CD4-positive, alpha-beta T cell (primary cell): Measurements from ENCODE around the gene MS4A1. TPM values are rescaled to one million over a fixed set of nuclear protein-coding genes. Genes with fewer than 3 reads are reported as not detected.
"Not testable (repeated sequence)": the region's sequence is repeated elsewhere in the genome, so short reads cannot be mapped to it uniquely, and the experiment has no call there.

ENCODE experiments used
- ATAC-seq: fragments of 200-7000 bp; cut with Tn5 transposase; one replicate; pipeline ENCODE4 v1.10.0; 2022; ENCODE audit warnings: mild to moderate bottlenecking; ENCODE audit not compliant: poor library complexity
- CTCF ChIA-PET: fragments of 350-600 bp; sonication (Branson Sonifier 250); formaldehyde crosslinking; loops from one replicate; lab custom pipeline; 2021; ENCODE audit warnings: antibody characterized with exemption, inconsistent platforms; lab: Charles Lee
- POLR2A ChIA-PET: fragments of 350-600 bp; sonication (Branson Sonifier 250); formaldehyde crosslinking; loops from one replicate; lab custom pipeline; 2021; ENCODE audit warnings: antibody characterized with exemption, inconsistent platforms; lab: Charles Lee
- DNase-seq, 14 experiments: peaks; one replicate each; pipeline ENCODE4 v3.0.0-alpha.2; 2013 to 2020; ENCODE audit warnings: mixed read lengths in 2 of 14
- H3K27ac ChIP-seq, 2 donors: one replicate each; pipeline versions ENCODE4 v1.5.1 to v1.7.0; 2013; ENCODE audit warnings: low read length in 2 of 2, low read depth in 1 of 2, mild to moderate bottlenecking in 1 of 2
- H3K27me3 ChIP-seq, 2 experiments: 1 replicate in 1 of 2; 2 replicates in 1 of 2; pipeline versions ENCODE4 v1.6.1 to v1.7.0; 2013; ENCODE audit warnings: low read length in 2 of 2, control low read depth in 1 of 2, mild to moderate bottlenecking in 1 of 2, moderate library complexity in 1 of 2; ENCODE audit not compliant: insufficient read depth in 2 of 2, control insufficient read depth in 1 of 2
- H3K36me3 ChIP-seq: one replicate; pipeline ENCODE4 v1.6.1; 2013; ENCODE audit warnings: low read length, control low read depth; ENCODE audit not compliant: insufficient read depth
- H3K4me1 ChIP-seq: one replicate; pipeline ENCODE4 v1.6.1; 2013; ENCODE audit warnings: low read length, control low read depth; ENCODE audit not compliant: insufficient read depth
- H3K4me3 ChIP-seq: one replicate; pipeline ENCODE4 v1.5.1; 2013; ENCODE audit warnings: mild to moderate bottlenecking, low read length, moderate library complexity
- H3K9me3 ChIP-seq, 2 experiments: 1 replicate in 1 of 2; 2 replicates in 1 of 2; pipeline versions ENCODE4 v1.6.1 to v1.7.0; 2013; ENCODE audit warnings: low read length in 2 of 2, mild to moderate bottlenecking in 2 of 2, control low read depth in 1 of 2, moderate library complexity in 1 of 2; ENCODE audit not compliant: control insufficient read depth in 1 of 2, insufficient read depth in 1 of 2
- H3K27ac Mint-ChIP-seq: one replicate; pipeline ENCODE4 v1.8.0; 2020; ENCODE audit warnings: mixed read lengths
- H3K27me3 Mint-ChIP-seq: one replicate; pipeline ENCODE4 v1.8.0; 2021; ENCODE audit warnings: mixed read lengths
- H3K36me3 Mint-ChIP-seq: one replicate; pipeline ENCODE4 v1.8.0; 2021; ENCODE audit warnings: low read depth, mixed read lengths
- H3K4me1 Mint-ChIP-seq: one replicate; pipeline ENCODE4 v1.8.0; 2021; ENCODE audit warnings: low read depth, mixed read lengths
- H3K4me3 Mint-ChIP-seq: one replicate; pipeline ENCODE4 v1.8.0; 2020; ENCODE audit warnings: mild to moderate bottlenecking, mixed read lengths
- H3K9me3 Mint-ChIP-seq: one replicate; pipeline ENCODE4 v1.8.0; 2020; ENCODE audit warnings: mixed read lengths
- intact Hi-C, 2 experiments: fragments of 100-400 bp; cut with DNase I in 1 of 2; cut with micrococcal nuclease in 1 of 2; formaldehyde crosslinking; loops; one replicate each; pipeline versions ENCODE4 v1.15.1 to v1.9.0; 2023 to 2025; cut with DNase I, micrococcal nuclease
- total RNA-seq, 174 experiments: library from RNA in 2 of 174; stranded (reverse) in 2 of 174; gene quantifications; one replicate each; pipeline ENCODE4 v1.2.3 and lab custom pipeline; 2021 to 2026
- TF ChIP-seq, protein P1 (sequence below): fragments of 200-600 bp; IDR thresholded peaks from one replicate; pipeline ENCODE4 v1.8.0; 2022; ENCODE audit warnings: antibody characterized with exemption, mild to moderate bottlenecking

The MS4A1 gene
- total RNA-seq, 2 experiments from 2014 or later: 0.75 to 0.82 TPM

DNA sequence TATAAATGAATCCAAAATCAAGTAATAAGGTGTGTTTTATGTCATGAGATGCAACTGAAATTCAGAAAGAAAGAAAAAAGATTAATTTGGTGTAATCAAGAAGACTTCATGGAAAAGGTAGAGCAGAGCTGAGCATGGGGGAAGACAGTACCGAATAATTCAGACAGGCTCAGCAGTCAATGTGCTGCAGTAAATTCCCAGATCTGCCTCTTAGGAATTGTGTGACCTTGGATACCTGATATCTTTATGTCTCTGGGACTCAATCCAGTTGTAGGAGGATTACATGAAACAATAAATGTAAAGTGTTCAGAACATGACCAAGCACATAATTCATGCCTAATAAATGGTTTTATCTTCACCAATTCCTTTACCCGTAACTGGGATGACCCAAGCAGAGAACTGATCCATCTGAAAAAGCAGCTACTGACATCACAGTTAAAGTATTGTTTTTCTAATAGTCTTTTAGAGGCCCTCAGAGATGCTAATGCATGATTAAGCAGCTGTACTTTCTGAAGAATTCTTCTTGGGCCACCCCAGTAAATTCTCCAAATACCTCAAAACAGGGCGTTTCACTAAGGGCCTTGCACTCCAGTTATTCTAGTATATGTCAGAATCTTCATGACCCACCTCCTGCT, 44.7 kb downstream of the MS4A1 start:
- TF ChIP-seq, protein P1, sequence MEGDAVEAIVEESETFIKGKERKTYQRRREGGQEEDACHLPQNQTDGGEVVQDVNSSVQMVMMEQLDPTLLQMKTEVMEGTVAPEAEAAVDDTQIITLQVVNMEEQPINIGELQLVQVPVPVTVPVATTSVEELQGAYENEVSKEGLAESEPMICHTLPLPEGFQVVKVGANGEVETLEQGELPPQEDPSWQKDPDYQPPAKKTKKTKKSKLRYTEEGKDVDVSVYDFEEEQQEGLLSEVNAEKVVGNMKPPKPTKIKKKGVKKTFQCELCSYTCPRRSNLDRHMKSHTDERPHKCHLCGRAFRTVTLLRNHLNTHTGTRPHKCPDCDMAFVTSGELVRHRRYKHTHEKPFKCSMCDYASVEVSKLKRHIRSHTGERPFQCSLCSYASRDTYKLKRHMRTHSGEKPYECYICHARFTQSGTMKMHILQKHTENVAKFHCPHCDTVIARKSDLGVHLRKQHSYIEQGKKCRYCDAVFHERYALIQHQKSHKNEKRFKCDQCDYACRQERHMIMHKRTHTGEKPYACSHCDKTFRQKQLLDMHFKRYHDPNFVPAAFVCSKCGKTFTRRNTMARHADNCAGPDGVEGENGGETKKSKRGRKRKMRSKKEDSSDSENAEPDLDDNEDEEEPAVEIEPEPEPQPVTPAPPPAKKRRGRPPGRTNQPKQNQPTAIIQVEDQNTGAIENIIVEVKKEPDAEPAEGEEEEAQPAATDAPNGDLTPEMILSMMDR: no peak
- Mint-ChIP-seq H3K36me3 (no peaks in the 10 kb centered on the region), H3K9me3 (no peaks in the 10 kb centered on the region), H3K4me3 (no peak overlapping the region), H3K27me3 (peaks cover 4% of the 10 kb centered on the region), H3K4me1 (peaks cover 5% of the 10 kb centered on the region), H3K27ac (no peak overlapping the region)
- H3K27me3 ChIP-seq: peaks cover 0 to 3% of the 10 kb centered on the region in 2 experiments
- H3K36me3 ChIP-seq: no peaks in the 10 kb centered on the region
- H3K4me3 ChIP-seq: no peak overlapping the region
- ATAC-seq: no peak
- POLR2A ChIA-PET: no interaction called here
- no peak overlapping the region for H3K27ac ChIP-seq
- H3K9me3 ChIP-seq: no peaks in the 10 kb centered on the region
- CTCF ChIA-PET: no interaction called here
- H3K4me1 ChIP-seq: no peaks in the 10 kb centered on the region
- intact Hi-C loops: no loop called here
- DNase-seq: no peak

DNA sequence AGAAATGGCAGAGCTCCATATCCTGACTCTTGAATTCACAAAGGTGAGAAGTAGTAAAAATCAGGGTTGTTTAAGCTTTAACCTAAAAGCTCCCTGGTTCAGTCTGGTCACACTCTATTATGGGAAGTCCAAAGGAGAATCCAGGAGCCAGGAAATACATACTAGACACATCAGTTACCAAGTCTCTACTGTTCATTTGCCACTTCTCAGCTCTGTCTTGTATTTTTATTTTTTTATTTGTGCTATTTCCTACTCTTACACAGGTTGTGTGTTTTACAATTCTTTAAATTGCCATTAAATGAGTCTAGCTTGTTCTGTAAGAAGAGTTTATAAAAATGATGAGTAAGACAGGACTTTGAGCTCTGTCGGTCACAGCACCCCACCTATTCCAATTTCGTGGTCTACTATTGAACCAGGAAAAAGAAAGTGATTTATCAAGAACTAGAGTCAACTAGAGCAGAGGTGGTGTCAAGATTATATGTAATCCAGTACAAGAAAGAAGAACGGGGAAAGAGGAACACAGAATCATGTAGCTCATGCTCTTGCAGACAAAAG, 46.7 kb downstream of the MS4A1 start:
- Mint-ChIP-seq H3K4me1 (peaks cover 5% of the 10 kb centered on the region), H3K4me3 (no peak overlapping the region), H3K36me3 (no peaks in the 10 kb centered on the region), H3K27me3 (peaks cover 3% of the 10 kb centered on the region), H3K9me3 (no peaks in the 10 kb centered on the region), H3K27ac (no peak overlapping the region)
- DNase-seq (no peak), ATAC-seq (no peak)
- ChIA-PET CTCF (no interaction called here), POLR2A (no interaction called here)
- Histone ChIP-seq H3K4me1 (no peaks in the 10 kb centered on the region), H3K4me3 (no peak overlapping the region), H3K27me3 (peaks cover 0 to 3% of the 10 kb centered on the region in 2 experiments), H3K36me3 (no peaks in the 10 kb centered on the region), H3K9me3 (no peaks in the 10 kb centered on the region), H3K27ac (no peak overlapping the region)
- intact Hi-C loops: no loop called here
- TF ChIP-seq, protein P1: no peak

DNA sequence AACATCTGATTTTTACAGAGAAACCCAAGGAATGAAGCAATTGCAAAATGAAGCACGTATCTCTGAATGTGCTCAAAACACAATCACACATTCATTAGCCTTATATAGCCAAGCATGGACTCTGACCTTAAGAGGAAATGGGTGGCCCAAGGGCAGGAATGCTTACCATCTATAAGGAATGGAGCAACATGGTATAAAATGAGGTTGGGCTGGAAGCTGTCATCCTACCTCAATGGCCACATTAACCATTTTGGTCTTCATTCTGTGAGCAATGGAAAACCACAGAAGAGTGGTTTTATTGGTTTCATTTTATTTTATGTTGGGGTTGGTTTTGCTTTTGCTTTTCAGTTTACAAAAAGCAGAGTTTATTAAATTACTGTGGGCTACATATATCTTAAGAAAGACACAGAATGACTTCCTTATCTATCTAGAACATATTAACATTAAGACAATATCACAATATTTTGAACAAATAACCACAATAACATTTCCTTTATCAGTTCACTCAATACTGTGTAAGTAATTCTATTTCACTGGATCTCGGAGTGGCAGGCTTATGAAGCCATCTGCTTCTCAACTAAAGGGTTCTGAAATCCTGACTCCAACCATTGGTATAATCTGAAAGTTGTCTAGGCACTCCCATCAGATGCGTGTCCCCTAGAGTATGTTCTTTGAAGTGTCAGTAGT, 48.7 kb downstream of the MS4A1 start:
- no peak overlapping the region for H3K4me3 ChIP-seq
- H3K4me1 Mint-ChIP-seq: peaks cover 5% of the 10 kb centered on the region
- ChIA-PET CTCF (no interaction called here), POLR2A (no interaction called here)
- no peaks in the 10 kb centered on the region for H3K4me1 ChIP-seq
- TF ChIP-seq, protein P1: no peak
- H3K27ac ChIP-seq: no peak overlapping the region
- peaks cover 5% of the 10 kb centered on the region for H3K27me3 Mint-ChIP-seq
- ATAC-seq: no peak
- peak in 1 of 14 experiments; percentile 52 for DNase-seq
- peaks cover 2% of the 10 kb centered on the region for H3K9me3 Mint-ChIP-seq
- no peak overlapping the region for H3K4me3 Mint-ChIP-seq
- H3K36me3 Mint-ChIP-seq: no peaks in the 10 kb centered on the region
- intact Hi-C loops: no loop called here
- H3K27me3 ChIP-seq: peaks cover 0 to 3% of the 10 kb centered on the region in 2 experiments
- H3K9me3 ChIP-seq: peaks cover 0 to under 1% of the 10 kb centered on the region in 2 experiments
- H3K27ac Mint-ChIP-seq: no peak overlapping the region
- H3K36me3 ChIP-seq: no peaks in the 10 kb centered on the region

DNA sequence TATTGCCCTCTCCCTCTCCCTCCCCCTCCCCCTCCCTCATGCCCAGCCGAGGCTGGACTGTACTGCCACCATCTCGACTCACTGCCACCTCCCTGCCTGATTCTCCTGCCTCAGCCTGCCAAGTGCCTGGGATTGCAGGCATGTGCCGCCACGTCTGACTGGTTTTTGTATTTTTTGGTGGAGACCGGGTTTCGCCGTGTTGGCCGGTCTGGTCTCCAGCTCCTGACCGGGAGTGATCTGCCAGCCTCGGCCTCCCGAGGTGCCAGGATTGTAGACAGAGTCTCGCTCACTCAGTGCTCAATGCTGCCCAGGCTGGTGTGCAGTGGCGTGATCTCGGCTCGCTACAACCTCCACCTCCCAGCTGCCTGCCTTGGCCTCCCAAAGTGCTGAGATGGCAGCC, 54.0 kb downstream of the MS4A1 start:
- ATAC-seq: not testable (repeated sequence)

DNA sequence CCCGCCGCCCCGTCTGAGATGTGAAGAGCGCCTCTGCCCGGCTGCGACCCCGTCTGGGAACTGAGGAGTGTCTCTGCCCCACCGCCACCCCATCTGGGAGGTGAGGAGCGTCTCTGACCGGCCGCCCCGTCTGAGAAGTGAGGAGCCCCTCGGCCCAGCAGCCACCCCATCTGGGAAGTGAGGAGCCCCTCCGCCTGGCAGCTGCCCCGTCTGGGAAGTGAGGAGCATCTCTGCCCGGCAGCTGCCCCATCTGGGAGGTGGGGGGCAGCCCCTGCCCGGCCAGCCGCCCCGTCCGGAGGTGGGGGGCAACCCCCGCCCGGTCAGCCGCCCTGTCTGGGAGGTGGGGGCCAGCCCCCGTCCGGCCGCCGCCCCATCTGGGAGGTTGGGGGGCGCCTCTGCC, 54.6 kb downstream of the MS4A1 start:
- DNase-seq, H3K27ac Mint-ChIP-seq, H3K27me3 Mint-ChIP-seq, H3K9me3 Mint-ChIP-seq, POLR2A ChIA-PET, H3K27ac ChIP-seq, intact Hi-C loops, ATAC-seq, H3K4me3 Mint-ChIP-seq, H3K36me3 ChIP-seq, H3K4me1 ChIP-seq, H3K4me1 Mint-ChIP-seq, H3K27me3 ChIP-seq, CTCF ChIA-PET, H3K36me3 Mint-ChIP-seq, H3K4me3 ChIP-seq: not testable (repeated sequence)
- peaks cover 0 to 13% of the 10 kb centered on the region in 2 experiments for H3K9me3 ChIP-seq

More for the DNA sequence above, 54.0 kb downstream of the MS4A1 start:
- H3K36me3 ChIP-seq, H3K27ac ChIP-seq, H3K27ac Mint-ChIP-seq, H3K4me1 ChIP-seq, POLR2A ChIA-PET, DNase-seq, H3K36me3 Mint-ChIP-seq, H3K27me3 Mint-ChIP-seq, H3K4me1 Mint-ChIP-seq, CTCF ChIA-PET, H3K4me3 ChIP-seq, H3K4me3 Mint-ChIP-seq, intact Hi-C loops, H3K27me3 ChIP-seq, H3K9me3 Mint-ChIP-seq: not testable (repeated sequence)
- peaks cover 0 to 12% of the 10 kb centered on the region in 2 experiments for H3K9me3 ChIP-seq
